ENCODE results near the gene HLA-B. TPM values are rescaled to one million over a fixed set of nuclear protein-coding genes. Genes with fewer than 3 reads are reported as not detected.

The HLA-B gene
- total and polyA plus RNA-seq, 7 donors: 138 to 402 (median 231) TPM

DNA sequence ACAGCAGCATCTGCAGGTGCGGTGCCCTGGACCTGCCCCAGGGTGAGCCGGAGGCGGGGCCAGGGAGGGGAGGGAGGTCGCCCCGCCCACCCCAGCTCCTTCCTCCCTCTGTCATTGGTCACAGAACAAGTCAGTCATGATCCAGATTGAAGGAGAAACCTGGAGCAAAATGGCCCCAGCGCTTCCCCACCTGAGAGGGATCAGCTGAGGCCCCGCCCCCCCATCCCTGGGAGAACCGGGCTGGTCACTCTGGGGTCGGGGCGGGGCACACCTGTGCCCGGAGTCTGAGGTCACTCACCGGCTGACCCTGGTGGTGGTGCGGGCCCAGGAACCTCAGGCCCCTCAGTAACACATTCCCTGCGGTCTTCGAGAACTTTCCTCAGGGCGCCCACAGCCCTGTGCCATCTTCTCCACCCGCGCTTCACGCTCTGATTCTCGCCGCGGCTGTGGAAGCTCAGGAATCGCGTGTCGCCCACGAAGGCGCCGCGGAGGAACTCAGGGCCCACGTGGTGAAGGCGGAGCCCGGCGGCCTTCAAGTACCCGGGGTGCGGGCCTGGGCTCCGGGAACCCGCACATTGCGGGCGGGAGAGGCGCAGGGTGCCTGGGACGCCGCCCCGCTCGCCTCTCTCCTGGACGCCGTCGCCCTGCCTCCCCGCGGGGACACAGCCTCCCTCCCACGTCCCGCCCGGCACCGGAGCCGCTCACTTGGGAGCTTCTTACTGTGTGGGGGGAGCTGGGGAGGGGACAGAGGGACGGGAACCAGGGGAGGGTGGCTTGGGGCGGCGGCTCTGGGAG is 48.7 kb downstream of the HLA-B start:
- H3K4me1 ChIP-seq: no peaks in the 10 kb centered on the region
- DNase-seq (peak; percentile 18 to 45), ATAC-seq (peak in 1 of 4 donors; percentile 49)
- peaks cover 2 to 34% (median 3%) of the 10 kb centered on the region in 3 donors for H3K27me3 ChIP-seq (ENCODE audit: insufficient read depth in 3 of 3, low read length in 2 of 3)
- H3K9me3 ChIP-seq: no peaks in the 10 kb centered on the region
- H3K36me3 ChIP-seq (ENCODE audit: insufficient read depth in 1 of 2, low read depth in 1 of 2): no peaks in the 10 kb centered on the region
- no peak overlapping the region for H3K27ac ChIP-seq
- TF ChIP-seq, protein P1, sequence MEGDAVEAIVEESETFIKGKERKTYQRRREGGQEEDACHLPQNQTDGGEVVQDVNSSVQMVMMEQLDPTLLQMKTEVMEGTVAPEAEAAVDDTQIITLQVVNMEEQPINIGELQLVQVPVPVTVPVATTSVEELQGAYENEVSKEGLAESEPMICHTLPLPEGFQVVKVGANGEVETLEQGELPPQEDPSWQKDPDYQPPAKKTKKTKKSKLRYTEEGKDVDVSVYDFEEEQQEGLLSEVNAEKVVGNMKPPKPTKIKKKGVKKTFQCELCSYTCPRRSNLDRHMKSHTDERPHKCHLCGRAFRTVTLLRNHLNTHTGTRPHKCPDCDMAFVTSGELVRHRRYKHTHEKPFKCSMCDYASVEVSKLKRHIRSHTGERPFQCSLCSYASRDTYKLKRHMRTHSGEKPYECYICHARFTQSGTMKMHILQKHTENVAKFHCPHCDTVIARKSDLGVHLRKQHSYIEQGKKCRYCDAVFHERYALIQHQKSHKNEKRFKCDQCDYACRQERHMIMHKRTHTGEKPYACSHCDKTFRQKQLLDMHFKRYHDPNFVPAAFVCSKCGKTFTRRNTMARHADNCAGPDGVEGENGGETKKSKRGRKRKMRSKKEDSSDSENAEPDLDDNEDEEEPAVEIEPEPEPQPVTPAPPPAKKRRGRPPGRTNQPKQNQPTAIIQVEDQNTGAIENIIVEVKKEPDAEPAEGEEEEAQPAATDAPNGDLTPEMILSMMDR (IDR thresholded peaks at IDR 0.05): no peak
- 2 to 6% (median 5%) methylated on average over 22 to 53 of the region's 57 CpGs for WGBS, 3 donors
- intact Hi-C loops (cut with DNase I): no loop called here
- peak overlapping the region; percentile 57 for H3K4me3 ChIP-seq

- TF ChIP-seq, protein P1 (IDR thresholded peaks at IDR 0.05): no peak
- 53 to 71% (median 67%) methylated on average over 13 to 14 of the region's 14 CpGs for WGBS, 3 donors
- H3K27ac ChIP-seq: no peak overlapping the region
- DNase-seq (no peak), ATAC-seq (no peak)
- intact Hi-C loops (cut with DNase I): no loop called here
- no peak overlapping the region for H3K4me3 ChIP-seq
- H3K36me3 ChIP-seq (ENCODE audit: insufficient read depth in 1 of 2, low read depth in 1 of 2): no peaks in the 10 kb centered on the region
- H3K27me3 ChIP-seq (ENCODE audit: insufficient read depth in 3 of 3, low read length in 2 of 3): peaks cover 2 to 34% (median 3%) of the 10 kb centered on the region in 3 donors
- no peaks in the 10 kb centered on the region for H3K9me3 ChIP-seq
- H3K4me1 ChIP-seq: no peaks in the 10 kb centered on the region
These were observed 49.3 kb downstream of the HLA-B start for GRCh38 chr6:31307669-31308049.

GRCh38 chr6:31305703-31306219 is 51.2 kb downstream of the HLA-B start:
- WGBS, 3 donors: 56 to 84% (median 64%) methylated on average over 4 of the region's 4 CpGs
- intact Hi-C loops (cut with DNase I): no loop called here
- Histone ChIP-seq H3K4me1 (no peaks in the 10 kb centered on the region), H3K27ac (no peak overlapping the region), H3K4me3 (no peak overlapping the region), H3K36me3 (ENCODE audit: insufficient read depth in 1 of 2, low read depth in 1 of 2) (no peaks in the 10 kb centered on the region), H3K9me3 (no peaks in the 10 kb centered on the region), H3K27me3 (ENCODE audit: insufficient read depth in 3 of 3, low read length in 2 of 3) (peaks cover 3 to 34% (median 3%) of the 10 kb centered on the region in 3 donors)
- TF ChIP-seq, protein P1 (IDR thresholded peaks at IDR 0.05): no peak
- DNase-seq (no peak), ATAC-seq (no peak)

DNA sequence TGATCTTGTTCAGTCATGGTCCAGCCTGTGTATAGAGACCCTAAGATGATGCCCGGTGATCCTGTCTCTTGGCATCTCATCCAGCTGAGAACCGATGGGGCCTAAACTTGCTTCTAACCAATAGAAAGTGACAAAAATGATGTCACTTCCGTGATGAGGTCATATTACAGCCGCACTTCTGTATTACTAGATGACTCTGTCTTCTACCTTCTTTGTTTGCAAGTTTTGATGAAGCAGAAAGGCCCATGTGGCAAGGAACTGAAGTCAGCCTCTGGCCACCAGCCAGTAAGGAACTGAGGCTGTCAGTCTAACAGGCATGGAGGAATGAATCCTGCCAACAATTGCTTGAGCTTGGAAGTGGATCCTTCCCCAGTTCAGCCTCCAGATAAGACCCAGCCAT is 52.3 kb downstream of the HLA-B start:
- TF ChIP-seq, protein P1 (IDR thresholded peaks at IDR 0.05): no peak
- Histone ChIP-seq H3K36me3 (ENCODE audit: insufficient read depth in 1 of 2, low read depth in 1 of 2) (no peaks in the 10 kb centered on the region), H3K27me3 (ENCODE audit: insufficient read depth in 3 of 3, low read length in 2 of 3) (peaks cover 3 to 25% (median 4%) of the 10 kb centered on the region in 3 donors), H3K4me3 (no peak overlapping the region), H3K27ac (no peak overlapping the region), H3K4me1 (no peaks in the 10 kb centered on the region), H3K9me3 (no peaks in the 10 kb centered on the region)
- 46 to 64% (median 52%) methylated on average over 4 of the region's 4 CpGs for WGBS, 3 donors
- ATAC-seq (no peak), DNase-seq (no peak)
- intact Hi-C loops (cut with DNase I): no loop called here

Other genes starting within 250 kb of the HLA-B start
- not detected for gene C6orf15, start 244.6 kb downstream of the HLA-B start, total RNA-seq
- not detected for gene C6orf15, start 244.6 kb downstream of the HLA-B start, polyA plus RNA-seq
- gene PSORS1C1, start 242.4 kb downstream of the HLA-B start, total RNA-seq: under 1 TPM; 0.06 to 0.47 (median 0.07) TPM
- gene PSORS1C1, start 242.4 kb downstream of the HLA-B start, polyA plus RNA-seq: under 1 TPM in 2 of 3 donors, not detected in 1; 0.03 to 0.17 TPM
- not detected for gene CDSN, start 236.7 kb downstream of the HLA-B start, total RNA-seq
- gene CDSN, start 236.7 kb downstream of the HLA-B start, polyA plus RNA-seq: not detected
- not detected for gene PSORS1C2, start 218.1 kb downstream of the HLA-B start, total RNA-seq
- gene PSORS1C2, start 218.1 kb downstream of the HLA-B start, polyA plus RNA-seq: not detected
- 10 to 100 TPM; 10.3 to 15.2 (median 12.9) TPM for gene CCHCR1, start 199.4 kb downstream of the HLA-B start, total RNA-seq
- gene CCHCR1, start 199.4 kb downstream of the HLA-B start, polyA plus RNA-seq: 1 to 10 TPM; 7.4 to 9.7 (median 8.3) TPM
- gene TCF19, start 198.6 kb downstream of the HLA-B start, total RNA-seq: 1 to 10 TPM; 1.8 to 2.3 (median 2.0) TPM
- gene TCF19, start 198.6 kb downstream of the HLA-B start, polyA plus RNA-seq: 1 to 10 TPM; 1.4 to 4.8 (median 1.8) TPM
- gene POU5F1, start 186.5 kb downstream of the HLA-B start, total RNA-seq: under 1 TPM in 3 of 4 donors, not detected in 1; 0.22 to 0.34 (median 0.23) TPM
- gene POU5F1, start 186.5 kb downstream of the HLA-B start, polyA plus RNA-seq: under 1 TPM; 0.27 to 0.89 (median 0.52) TPM
- 100 to 1,000 TPM in 3 of 4 donors, 10 to 100 TPM in 1; 99.5 to 131 (median 116) TPM for gene HLA-C, start 85.1 kb downstream of the HLA-B start, total RNA-seq
- 100 to 1,000 TPM in 1 of 3 donors, 10 to 100 TPM in 2; 62.5 to 143 (median 80.1) TPM for gene HLA-C, start 85.1 kb downstream of the HLA-B start, polyA plus RNA-seq
- gene MICA, start 46.4 kb upstream of the HLA-B start, total RNA-seq: 1 to 10 TPM; 2.7 to 5.7 (median 4.2) TPM
- gene MICA, start 46.4 kb upstream of the HLA-B start, polyA plus RNA-seq: 1 to 10 TPM; 4.1 to 5.7 (median 5.0) TPM
- gene MICB, start 141.0 kb upstream of the HLA-B start, total RNA-seq: 1 to 10 TPM in 1 of 4 donors, under 1 TPM in 3; 0.65 to 1.0 (median 0.75) TPM
- gene MICB, start 141.0 kb upstream of the HLA-B start, polyA plus RNA-seq: under 1 TPM; 0.25 to 0.42 (median 0.25) TPM
- gene MCCD1, start 171.8 kb upstream of the HLA-B start, total RNA-seq: not detected
- not detected for gene MCCD1, start 171.8 kb upstream of the HLA-B start, polyA plus RNA-seq
- gene DDX39B, start 184.8 kb upstream of the HLA-B start, total RNA-seq: 100 to 1,000 TPM; 141 to 186 (median 165) TPM
- gene DDX39B, start 184.8 kb upstream of the HLA-B start, polyA plus RNA-seq: 100 to 1,000 TPM; 128 to 174 (median 134) TPM
- gene ATP6V1G2, start 189.4 kb upstream of the HLA-B start, total RNA-seq: 1 to 10 TPM in 2 of 4 donors, under 1 TPM in 2; 0.66 to 2.8 (median 0.94) TPM
- gene ATP6V1G2, start 189.4 kb upstream of the HLA-B start, polyA plus RNA-seq: 1 to 10 TPM in 2 of 3 donors, under 1 TPM in 1; 0.95 to 4.7 (median 1.7) TPM
- gene NFKBIL1, start 190.4 kb upstream of the HLA-B start, total RNA-seq: 10 to 100 TPM; 13.7 to 19.1 (median 15.4) TPM
- 10 to 100 TPM; 20.8 to 29.3 (median 21.6) TPM for gene NFKBIL1, start 190.4 kb upstream of the HLA-B start, polyA plus RNA-seq
- not detected for gene LTA, start 215.1 kb upstream of the HLA-B start, total RNA-seq
- under 1 TPM in 2 of 3 donors, not detected in 1; 0.05 to 0.10 TPM for gene LTA, start 215.1 kb upstream of the HLA-B start, polyA plus RNA-seq
- under 1 TPM in 3 of 4 donors, not detected in 1; 0.34 to 0.81 (median 0.61) TPM for gene TNF, start 218.4 kb upstream of the HLA-B start, total RNA-seq
- gene TNF, start 218.4 kb upstream of the HLA-B start, polyA plus RNA-seq: under 1 TPM in 2 of 3 donors, not detected in 1; 0.09 TPM
- under 1 TPM; 0.69 to 0.79 (median 0.74) TPM for gene LTB, start 225.2 kb upstream of the HLA-B start, total RNA-seq
- 1 to 10 TPM in 1 of 3 donors, under 1 TPM in 2; 0.08 to 1.0 (median 0.17) TPM for gene LTB, start 225.2 kb upstream of the HLA-B start, polyA plus RNA-seq
- 1 to 10 TPM; 1.8 to 5.6 (median 3.1) TPM for gene LST1, start 229.1 kb upstream of the HLA-B start, total RNA-seq
- 1 to 10 TPM; 1.2 to 1.8 (median 1.7) TPM for gene LST1, start 229.1 kb upstream of the HLA-B start, polyA plus RNA-seq
- gene NCR3, start 235.8 kb upstream of the HLA-B start, total RNA-seq: not detected
- gene NCR3, start 235.8 kb upstream of the HLA-B start, polyA plus RNA-seq: under 1 TPM in 2 of 3 donors, not detected in 1; 0.08 to 0.20 TPM

Data from psoas muscle (tissue), 8 donors.